ENCODE results near the gene PI4KB. TPM values are rescaled to one million over a fixed set of nuclear protein-coding genes. Genes with fewer than 3 reads are reported as not detected.

PI4KB gene
- total and polyA plus RNA-seq, 8 donors, result 54.8 to 84.6 (median 77.4) TPM

- peaks cover 0 to 99% of the 10 kb centered on the region in 2 donors for H3K36me3 ChIP-seq
- TF ChIP-seq CTCF (IDR thresholded peaks at IDR 0.05), result no peak
- no peaks in the 10 kb centered on the region for H3K9me3 ChIP-seq
- DNase-seq (no peak), ATAC-seq (no peak)
- H3K27ac ChIP-seq, result no peak overlapping the region
- no peak overlapping the region for H3K4me3 ChIP-seq
- intact Hi-C loops (cut with DNase I), result no loop called here
- no peaks in the 10 kb centered on the region for H3K4me1 ChIP-seq
- H3K27me3 ChIP-seq, result no peaks in the 10 kb centered on the region
Observed at GRCh38 chr1:151267760-151268159, 59.5 kb downstream of the PI4KB start.

- Histone ChIP-seq H3K27ac (no peak overlapping the region), H3K4me3 (no peak overlapping the region), H3K36me3 (peaks cover 4 to 99% of the 10 kb centered on the region in 2 donors), H3K4me1 (no peaks in the 10 kb centered on the region), H3K9me3 (no peaks in the 10 kb centered on the region), H3K27me3 (no peaks in the 10 kb centered on the region)
- intact Hi-C loops (cut with DNase I), result no loop called here
- TF ChIP-seq CTCF (IDR thresholded peaks at IDR 0.05), result no peak
- DNase-seq, result no peak
- ATAC-seq, result no peak
Observed at GRCh38 chr1:151266821-151267220, 60.4 kb downstream of the PI4KB start.

GRCh38 chr1:151266315-151266714, 60.9 kb downstream of the PI4KB start:
- H3K4me3 ChIP-seq, result no peak overlapping the region
- no peaks in the 10 kb centered on the region for H3K4me1 ChIP-seq
- ATAC-seq (no peak), DNase-seq (no peak)
- no peaks in the 10 kb centered on the region for H3K9me3 ChIP-seq
- no peaks in the 10 kb centered on the region for H3K27me3 ChIP-seq
- H3K36me3 ChIP-seq, result peaks cover 4 to 96% of the 10 kb centered on the region in 2 donors
- H3K27ac ChIP-seq, result no peak overlapping the region
- no peak for TF ChIP-seq CTCF (IDR thresholded peaks at IDR 0.05)
- intact Hi-C loops (cut with DNase I), result no loop called here

- Histone ChIP-seq H3K36me3 (peaks cover 4 to 89% of the 10 kb centered on the region in 2 donors), H3K27ac (no peak overlapping the region), H3K27me3 (no peaks in the 10 kb centered on the region), H3K9me3 (no peaks in the 10 kb centered on the region), H3K4me1 (no peaks in the 10 kb centered on the region), H3K4me3 (no peak overlapping the region)
- no peak for ATAC-seq
- intact Hi-C loops (cut with DNase I), result no loop called here
- no peak for DNase-seq
- no peak for TF ChIP-seq CTCF (IDR thresholded peaks at IDR 0.05)
Observed at GRCh38 chr1:151265446-151266236, 61.6 kb downstream of the PI4KB start.

- TF ChIP-seq CTCF (IDR thresholded peaks at IDR 0.05), result no peak
- ATAC-seq, result no peak
- Histone ChIP-seq H3K4me3 (no peak overlapping the region), H3K9me3 (no peaks in the 10 kb centered on the region), H3K27ac (no peak overlapping the region), H3K36me3 (peaks cover 4 to 26% of the 10 kb centered on the region in 2 donors), H3K4me1 (peaks cover 11 to 23% of the 10 kb centered on the region in 2 donors), H3K27me3 (no peaks in the 10 kb centered on the region)
- intact Hi-C loops (cut with DNase I), result loop anchor here in 1 of 2 donors (10.0 kb wide), 1 partner anchor 65 kb away; the partner anchor contains the start of genes PIP5K1A and VPS72
- DNase-seq, result no peak
Observed at GRCh38 chr1:151259351-151259750, 67.9 kb downstream of the PI4KB start.

All from left lung (tissue), 10 donors.